Measurements from ENCODE around the gene CBARP.
A peak's percentile ranks its signal among the peaks of the same experiment; 100 is the strongest.

Gene CBARP, protein sequence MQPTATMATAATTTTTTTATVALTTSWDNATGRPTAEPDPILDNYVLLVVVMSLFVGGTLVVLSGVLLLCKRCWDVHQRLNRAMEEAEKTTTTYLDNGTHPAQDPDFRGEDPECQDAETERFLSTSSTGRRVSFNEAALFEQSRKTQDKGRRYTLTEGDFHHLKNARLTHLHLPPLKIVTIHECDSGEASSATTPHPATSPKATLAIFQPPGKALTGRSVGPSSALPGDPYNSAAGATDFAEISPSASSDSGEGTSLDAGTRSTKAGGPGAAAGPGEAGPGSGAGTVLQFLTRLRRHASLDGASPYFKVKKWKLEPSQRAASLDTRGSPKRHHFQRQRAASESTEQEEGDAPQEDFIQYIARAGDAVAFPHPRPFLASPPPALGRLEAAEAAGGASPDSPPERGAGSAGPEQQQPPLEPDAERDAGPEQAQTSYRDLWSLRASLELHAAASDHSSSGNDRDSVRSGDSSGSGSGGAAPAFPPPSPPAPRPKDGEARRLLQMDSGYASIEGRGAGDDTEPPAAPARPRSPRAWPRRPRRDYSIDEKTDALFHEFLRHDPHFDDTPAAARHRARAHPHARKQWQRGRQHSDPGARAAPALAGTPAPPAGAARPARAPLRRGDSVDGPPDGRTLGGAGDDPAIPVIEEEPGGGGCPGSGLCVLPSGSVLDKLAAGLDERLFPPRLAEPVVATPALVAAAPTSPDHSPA

DNA sequence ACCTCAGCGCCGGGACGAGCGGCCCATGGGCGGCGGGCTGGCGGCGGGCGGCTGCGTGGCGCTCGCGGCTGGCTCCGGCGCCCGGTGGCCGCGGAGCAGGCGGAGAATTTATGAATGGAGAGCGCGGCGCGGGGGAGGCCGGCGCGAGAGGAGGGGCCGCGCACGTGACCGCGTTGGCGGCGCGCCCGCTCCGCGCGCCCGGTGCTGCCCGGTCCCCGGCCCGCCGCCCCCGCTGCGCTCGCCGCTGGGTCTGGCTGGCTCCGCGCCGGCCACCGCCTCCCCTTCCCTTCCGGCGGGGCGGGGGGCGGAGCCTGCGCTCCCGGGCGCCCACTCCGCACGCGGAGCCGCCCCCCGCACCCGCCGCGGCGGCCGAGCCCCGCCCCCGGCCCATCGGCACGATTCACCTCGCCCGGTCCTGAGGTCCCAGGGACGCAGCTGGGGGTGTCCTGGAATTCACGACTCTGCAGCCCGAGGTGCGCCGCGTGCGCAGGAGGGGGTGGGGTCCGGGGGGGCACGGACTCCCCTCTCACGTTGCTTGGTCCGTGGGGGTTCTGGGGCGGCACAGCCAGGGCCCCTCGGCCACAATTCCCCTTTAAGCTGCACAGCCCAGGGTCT is at the start of gene CBARP:
CBARP (minus strand) TSS at position 252 of the 615 bp plus-strand sequence. CDS start 1,905 bp downstream, outside the sequence.
- no peak for DNase-seq (ENCODE audit: low spot score)

DNA sequence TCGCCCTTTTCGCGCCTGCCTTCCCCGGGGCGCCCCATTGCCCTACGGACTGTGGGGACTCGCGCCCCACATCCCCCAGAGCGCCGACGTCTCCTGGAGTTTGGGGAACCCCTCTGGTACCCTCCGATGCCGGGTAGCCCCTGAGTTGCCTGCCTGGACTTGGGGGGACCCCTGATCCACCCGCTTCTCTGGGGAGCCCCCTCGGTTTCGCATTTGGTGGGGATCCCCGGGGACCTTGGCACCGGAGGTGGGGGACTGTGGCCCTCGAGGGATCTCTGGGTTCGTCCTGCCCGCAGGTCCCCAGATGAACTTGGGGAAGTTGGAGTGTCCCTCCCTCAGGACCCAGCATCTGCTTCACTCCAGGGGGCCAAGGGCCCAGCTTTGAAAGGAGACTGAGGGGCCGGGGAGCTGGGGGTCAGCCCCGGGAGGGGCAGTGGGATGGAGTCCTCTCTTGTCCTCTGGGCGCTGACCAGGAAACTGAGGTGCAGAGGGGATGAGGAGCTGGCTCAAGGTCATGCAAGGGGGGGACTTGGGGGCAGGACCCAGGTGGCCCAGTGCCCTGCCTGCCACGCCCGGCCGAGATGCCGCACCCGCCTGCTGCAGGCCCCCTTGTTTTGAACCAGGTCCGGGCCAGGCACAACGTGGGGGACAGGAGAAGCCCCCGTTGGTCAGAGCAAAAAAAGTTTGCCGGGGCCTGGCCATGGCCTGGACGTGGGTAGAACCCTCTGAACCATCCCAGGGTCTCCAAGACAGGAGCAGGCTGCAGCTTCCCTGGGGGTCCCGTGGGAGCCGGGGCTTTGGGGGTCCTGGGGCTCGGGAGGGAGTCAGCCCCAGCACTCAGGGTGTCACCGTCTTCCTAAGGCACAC is 48.9 kb upstream of the CBARP start:
- DNase-seq (ENCODE audit: low spot score): no peak

DNA sequence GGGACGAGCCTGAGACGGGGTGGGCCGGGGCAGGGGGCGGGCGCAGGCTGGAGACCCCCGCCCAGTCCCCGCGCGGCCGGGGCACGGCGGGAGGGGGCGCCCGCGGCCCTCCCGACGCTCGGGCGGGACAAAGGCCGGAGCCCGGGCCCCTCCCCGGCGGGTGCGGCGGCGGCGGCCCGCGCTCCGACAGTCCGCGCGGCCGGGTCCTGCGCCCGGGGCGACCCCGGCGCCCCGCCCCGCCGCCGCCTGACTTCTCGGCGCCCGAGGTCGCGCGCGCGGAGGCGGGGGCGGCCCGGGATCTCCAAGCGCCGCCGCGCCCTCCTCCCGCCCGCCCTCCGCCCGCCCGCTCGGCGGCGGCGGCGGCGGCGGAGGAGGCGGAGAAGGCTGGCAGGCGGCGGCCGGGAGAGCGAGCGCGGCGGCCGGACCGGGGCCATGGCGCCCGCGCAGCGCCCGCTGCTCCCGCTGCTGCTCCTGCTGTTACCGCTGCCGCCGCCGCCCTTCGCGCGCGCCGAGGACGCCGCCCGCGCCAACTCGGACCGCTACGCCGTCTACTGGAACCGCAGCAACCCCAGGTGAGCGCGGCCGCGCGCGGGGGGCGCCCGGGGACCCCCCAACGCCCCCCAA is 48.0 kb upstream of the CBARP start, which contains the start of gene EFNA2:
EFNA2 (plus strand) TSS at position 137 of the 624 bp plus-strand sequence; CDS start at position 433, 296 bp downstream.
- no peak for DNase-seq (ENCODE audit: low spot score)

DNA sequence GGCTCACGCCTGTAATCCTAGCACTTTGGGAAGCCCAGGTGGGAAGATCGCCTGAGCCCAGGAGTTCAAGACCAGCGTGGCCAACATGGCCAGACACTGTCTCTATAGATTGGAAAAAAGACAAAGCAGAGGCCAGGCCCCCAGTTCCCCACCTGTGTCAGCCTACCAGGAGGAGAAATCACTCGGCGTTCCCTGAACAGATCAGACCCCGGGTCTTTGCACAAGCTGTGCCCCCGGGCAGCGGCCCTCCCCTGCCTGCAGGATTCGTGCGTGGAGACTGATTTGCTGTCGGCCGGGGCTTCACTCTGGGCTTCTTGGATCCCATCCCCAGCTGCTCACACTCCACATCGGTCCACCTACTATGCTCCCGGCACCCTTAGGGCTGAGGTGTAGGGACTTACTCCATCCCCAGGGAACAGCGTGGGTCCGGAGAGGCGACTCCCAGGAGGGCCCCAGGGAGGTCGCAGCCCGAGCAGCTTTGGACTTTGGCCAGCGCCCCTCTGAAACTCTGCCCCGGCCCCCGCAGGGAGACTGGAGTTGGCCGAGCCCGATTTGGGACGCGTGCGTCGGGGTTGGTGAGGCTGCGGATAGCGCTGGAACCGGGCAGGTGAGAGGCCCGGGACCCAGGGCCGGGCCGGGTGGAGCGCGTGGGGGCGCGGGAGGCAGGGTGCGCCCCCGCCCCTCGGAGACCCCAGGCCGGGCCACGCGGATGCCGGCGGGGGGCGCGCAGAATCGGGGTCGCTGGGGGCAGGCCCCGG is 47.4 kb upstream of the CBARP start:
- DNase-seq (ENCODE audit: low spot score): no peak

DNA sequence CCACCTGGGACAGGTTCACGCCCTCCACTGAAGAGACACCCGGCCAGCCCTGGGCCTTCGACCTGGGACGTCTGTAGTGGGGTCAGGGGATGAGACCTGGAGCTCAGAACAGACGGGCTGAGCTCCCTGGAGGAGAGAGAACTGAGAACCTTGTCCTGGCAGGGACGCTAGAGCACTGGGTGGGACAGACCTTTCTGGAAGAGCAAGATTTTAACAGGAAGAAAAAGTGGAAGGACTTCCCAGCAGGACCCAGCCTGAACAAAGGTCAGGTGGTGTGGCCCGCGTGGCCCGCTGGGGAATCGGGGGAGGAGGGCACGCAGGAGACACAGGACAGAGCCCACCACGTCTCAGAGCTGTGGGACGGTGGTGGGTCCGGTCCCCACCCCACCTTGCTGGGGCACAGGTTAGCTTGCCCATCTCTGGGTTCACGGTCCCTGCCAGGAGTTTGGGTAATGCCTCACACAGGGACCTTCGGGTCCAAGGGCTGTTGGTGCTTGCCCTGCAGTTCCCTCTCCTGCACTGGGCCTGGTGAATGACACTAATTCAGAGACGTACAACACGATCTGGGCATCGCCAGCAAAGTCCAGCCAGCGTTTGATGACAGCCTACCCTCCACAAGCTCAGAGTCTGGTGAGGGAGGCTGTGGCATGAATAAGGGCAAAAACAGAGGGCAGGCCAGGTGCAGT is 46.6 kb upstream of the CBARP start:
- no peak for DNase-seq (ENCODE audit: low spot score)

DNA sequence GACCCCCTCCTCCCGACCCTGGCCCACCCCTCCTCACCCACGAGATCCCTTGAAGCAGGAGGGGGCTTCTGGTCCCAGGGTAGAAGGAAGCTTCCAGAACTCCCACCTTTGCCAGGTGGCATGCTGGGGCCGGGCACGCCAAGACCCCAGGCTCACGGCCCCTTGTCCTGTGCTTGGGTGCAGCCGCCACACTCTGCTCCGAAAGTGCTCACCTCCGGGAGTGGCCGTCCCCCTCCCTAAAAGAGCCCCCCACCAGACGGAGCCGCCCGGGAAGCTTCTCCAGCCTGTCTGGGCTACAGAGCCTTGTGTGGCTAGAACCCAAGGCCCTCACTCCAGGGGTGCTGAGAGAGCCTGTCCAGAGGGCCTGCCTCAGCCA is 46.1 kb upstream of the CBARP start:
- DNase-seq (ENCODE audit: low spot score): no peak

DNA sequence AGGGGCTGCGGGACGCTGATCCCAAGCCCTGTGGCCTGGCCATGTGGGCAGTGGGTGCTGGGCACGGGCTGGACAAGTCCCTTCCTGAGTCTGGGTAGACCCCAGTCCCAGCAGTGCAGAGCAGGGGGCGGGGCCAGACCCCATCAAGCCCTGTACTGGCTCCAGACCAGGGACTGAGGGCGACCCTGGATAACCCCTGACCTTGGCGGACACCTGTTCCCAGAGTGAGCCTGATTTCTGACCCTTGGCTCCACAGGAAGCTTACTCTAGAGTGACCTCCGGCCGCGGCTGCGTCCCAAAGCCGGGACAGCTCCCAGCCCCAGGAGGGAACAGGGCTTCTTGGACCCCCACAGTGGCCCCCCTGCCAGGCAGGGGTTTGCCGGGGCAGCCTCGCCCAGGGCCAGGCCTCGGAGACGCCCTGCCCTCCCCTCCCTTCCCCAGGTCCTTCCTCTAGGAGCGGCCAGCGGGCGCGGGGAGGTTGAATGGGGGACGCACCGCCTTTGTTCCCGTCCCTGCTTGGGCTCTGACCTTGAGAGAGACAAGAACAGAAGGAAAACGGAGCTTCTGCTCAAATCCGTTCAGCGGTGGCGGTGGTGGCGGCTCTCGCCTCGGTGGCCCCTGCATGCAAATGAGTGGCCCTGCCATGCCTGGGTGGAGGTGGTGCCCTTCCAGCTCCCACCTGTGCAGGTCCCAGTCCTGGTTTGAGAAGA is 45.6 kb upstream of the CBARP start:
- no peak for DNase-seq (ENCODE audit: low spot score)

DNA sequence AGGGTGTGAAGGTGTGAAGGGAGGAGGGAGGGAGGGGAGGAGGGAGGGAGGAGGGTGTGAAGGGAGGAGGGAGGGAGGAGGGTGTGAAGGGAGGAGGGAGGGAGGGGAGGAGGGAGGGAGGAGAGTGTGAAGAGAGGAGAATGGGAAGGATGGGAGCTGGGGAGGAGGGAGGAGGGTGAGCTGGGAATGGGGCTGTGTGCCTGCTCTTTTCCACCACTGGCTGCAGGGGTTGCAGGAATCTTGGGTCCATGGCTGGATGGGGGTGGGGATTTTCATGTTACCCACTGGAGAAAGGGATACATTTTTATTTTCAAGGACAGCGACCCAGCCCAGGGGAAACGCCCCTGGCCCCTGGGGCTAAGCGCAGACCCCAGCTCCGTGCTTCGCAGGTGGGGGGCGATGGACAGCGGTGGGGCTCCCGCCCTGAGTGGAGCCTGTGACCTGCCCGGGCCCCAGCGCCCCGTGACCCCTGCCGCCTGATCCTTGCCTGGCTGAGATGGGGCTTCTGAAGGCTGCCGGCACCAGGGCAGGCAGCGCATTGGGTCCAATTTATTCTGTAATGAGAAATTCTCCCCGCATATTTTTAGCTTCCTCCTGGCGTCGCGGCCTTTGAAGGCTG is 44.9 kb upstream of the CBARP start:
- DNase-seq (ENCODE audit: low spot score): no peak

DNA sequence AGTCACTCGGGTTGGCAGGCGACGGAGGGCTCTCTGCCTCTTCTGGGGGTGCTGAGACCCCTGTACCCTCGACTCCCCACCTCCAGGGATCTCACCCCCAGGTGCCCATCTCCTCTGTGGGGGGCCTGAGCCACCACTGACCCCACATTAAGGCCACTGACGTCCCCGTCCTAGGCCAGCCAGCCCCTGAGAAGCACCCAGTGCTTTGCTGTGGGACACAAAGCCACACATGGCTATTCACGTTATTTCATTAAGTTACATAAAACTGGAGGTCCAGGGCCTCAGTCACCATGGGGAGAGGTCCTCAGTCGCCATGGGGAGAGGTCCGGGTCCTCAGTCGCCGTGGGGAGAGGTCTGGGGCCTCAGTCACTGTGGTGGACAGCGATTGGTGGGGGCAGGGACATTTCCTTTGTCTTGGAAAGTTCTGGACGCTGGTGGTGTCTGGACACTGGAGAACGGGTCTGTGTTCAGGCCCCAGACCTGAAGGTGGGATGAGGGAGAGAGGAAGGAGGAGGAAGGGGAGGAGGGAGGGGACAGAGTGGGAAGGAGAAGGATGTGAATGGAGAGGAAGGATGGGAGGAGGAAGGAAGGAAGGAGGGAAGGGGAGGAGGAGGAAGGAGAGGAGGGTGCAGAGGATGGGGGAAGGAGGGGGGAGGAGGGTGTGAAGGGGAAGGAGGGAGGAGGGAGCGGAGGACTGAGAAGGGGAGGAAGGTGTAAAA is 43.9 kb upstream of the CBARP start:
- DNase-seq (ENCODE audit: low spot score): no peak

DNA sequence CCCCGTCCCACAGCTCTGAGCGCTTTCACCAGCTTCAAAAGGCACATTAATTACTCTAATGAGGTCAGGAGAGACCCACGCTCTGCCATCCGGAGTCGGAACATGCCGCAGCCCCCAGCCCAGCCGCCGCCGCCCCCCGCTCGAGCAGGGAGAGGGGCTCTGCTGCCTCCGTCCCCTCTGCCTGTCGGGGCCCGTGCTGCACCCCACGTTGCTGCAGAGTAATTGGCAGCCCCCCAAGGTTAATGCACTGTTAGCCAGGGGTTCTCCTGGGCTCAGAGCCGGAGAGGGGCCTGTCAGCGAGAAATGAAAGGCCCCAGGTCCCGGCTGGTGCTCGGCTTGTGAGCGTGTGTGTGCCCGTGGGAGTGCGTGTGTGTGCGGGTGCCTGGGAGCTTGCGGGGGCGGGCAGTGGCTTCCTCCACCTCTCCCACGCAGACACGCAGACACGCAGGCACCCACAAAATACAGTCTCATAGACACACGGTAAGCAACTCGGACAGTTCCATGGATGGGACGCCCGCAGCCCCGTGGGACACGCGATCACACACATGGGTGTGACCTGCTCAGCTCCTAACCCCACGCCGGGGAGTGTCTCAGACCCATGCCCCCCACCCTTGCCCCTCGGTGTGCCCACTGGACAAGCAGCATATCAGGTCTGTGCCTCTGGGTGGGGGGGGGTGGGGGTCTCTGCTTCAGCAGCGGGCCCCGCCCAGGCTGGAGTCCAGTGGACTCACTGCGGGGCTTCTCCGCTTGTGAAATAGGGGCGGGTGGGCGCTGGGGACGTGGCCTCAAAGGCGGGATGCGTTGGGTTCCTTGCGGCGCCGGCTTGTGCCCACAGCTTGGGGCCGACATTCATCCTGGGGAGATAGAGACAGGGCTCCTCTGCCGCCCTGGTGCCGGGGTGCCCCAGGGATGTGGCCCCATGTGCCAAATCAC is 43.1 kb upstream of the CBARP start:
- no peak for DNase-seq (ENCODE audit: low spot score)

DNA sequence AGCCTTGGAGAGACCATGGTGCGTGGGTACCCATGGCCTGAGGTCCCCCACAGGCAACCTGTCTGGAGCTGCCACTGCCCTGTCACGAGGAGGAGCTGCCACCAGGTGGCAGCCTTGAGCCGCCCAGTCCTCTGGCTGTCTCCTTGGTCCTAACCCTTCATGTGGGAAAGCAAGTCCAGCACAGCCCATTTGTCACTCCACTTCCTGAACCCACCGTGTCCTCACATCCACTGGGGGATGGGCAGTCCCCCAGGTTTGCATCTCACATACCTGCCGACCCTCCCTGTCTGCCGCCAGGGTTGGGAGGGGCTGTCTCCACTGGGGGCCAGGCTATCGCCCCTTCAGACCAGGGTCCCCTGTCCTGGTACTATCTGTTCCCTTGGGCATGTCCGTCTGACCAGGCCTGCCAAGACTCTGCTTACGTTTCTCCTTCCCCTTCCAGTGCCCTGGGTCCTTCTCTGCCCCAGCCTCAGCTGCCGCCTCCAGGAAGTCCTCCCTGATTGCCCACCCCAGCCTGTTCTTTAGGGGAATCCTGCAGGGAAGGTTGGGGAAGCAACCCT is 42.1 kb upstream of the CBARP start:
- DNase-seq (ENCODE audit: low spot score): peak; percentile 88

DNA sequence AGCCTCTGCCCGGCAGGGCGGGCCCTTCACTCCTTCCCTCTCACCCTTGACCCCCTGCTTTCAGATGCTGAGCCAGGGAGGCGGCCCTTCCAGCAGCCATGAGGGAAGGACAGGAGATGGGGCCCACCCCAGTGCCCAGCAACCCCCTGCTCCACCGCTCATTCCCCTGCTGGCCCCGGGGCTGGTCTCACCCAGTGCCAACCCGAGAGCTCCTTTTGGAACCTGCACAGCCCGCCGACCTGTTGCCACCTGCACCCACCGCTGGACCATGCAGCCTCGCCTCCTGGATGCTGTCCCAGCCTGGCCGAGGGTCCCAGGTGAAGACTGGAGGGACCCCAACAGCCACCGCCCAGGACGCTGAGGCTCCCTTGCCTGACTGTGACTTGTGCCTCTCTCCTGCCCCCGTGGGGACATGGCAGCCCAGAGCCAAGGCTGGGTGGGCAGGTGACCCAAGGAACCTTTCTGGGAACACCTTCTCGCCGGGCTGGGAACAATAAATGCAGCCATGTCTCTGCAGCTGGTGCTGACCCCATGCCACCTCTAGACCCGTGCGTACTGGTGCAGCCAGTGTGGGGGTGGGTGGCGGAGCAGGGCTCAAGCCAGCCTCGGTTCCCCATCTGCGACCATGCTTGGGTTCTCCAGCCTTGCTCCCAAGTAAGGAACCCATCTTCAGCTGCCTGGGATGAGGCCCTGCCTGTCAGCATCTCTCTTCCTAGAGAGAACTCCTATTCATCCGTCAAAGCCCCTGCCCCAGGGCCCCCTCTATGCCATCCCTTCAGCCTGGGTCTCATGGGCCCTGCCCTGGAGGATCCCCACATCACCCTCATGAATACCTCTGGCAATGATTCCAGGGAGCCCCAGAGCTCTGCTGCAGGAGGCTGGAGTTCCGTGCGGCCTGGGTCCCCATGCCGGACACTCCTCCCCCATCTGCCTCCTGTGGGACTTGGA is 41.2 kb upstream of the CBARP start:
- no peak for DNase-seq (ENCODE audit: low spot score)

DNA sequence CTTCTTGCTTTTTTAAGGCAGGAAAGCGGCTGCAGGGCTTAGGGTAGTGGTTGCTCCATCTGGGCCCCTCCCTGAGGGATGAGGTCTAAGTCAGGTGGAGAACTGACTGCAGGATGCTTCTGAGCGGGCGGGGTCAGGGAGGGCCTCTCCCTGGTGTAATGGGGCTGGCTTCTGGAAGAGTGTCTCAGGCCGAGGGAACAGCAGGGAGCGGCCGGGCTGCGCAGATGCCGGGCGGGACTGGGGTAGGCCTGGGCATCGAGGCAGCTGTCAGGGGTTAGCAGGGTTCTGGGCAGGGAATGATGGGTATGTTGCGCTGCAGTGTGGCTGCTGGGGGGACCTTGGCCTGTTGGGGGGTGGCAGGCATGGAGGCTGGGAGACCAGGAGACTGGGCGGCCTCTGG is 40.3 kb upstream of the CBARP start:
- DNase-seq (ENCODE audit: low spot score): no peak

DNA sequence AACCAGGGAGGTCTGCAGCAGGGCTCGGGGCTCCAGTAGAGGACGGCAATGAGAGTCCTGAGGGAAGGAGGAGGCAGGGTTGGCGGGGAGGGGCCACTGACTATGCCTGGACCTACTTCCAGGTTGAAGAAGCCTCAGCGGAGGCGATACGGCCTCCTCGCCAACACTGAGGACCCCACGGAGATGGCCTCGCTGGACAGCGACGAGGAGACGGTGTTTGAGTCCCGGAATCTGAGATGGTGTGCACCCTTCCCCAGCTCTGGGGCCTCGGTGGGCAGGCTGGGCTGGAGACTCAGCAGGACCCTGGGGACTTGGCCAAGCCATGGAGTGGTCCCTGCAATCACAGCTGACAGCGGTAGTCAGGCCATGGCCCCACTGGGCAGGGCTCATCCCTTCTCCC is 39.3 kb upstream of the CBARP start:
- DNase-seq (ENCODE audit: low spot score): peak; percentile 4

DNA sequence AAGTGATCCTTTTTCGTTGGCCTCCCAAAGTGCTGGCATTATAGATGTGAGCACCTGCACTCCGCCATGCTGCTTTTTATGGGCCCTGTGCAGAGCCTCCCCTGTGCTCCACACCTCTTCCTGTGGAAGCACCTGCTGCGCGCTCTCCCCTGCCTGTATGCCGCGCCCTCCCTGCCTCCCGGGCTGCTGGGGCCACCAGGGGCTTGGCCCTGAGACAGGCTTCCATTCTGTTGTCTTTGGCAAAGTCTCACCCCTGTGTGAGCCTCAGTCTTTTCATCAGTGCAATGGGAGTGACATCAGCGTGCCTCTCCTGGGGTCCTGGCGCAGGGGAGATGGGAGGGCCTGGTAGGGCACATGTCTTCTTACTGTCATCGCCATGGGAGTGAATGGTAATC is 38.8 kb upstream of the CBARP start:
- no peak for DNase-seq (ENCODE audit: low spot score)
